Thyroid gland (tissue), 4 donors: ENCODE measurements around the gene DBT.
"Not testable (repeated sequence)": the region's sequence is repeated elsewhere in the genome, so short reads cannot be mapped to it uniquely, and the experiment has no call there.

ENCODE experiments used
- CTCF ChIP-seq, 6 experiments: fragments of 200-600 bp in 3 of 6; fragments of 450-650 bp in 3 of 6; sonication (generic) in 3 of 6; IDR thresholded peaks; one replicate each; pipeline ENCODE4 v1.5.1; 2016 to 2019; ENCODE audit warnings: antibody characterized with exemption in 6 of 6, mild to moderate bottlenecking in 2 of 6, inconsistent platforms in 1 of 6, moderate library complexity in 1 of 6
- POLR2A ChIP-seq, 2 donors: fragments of 450-650 bp; IDR thresholded peaks; one replicate each; pipeline ENCODE4 v1.6.1; 2017; ENCODE audit warnings: antibody characterized with exemption in 2 of 2, mild to moderate bottlenecking in 2 of 2, moderate library complexity in 1 of 2

GRCh38 chr1:100205103-100205502 is 44.5 kb downstream of the DBT start:
- TF ChIP-seq CTCF, POLR2A (IDR thresholded peaks at IDR 0.05): not testable (repeated sequence)
